HG03045 (cell line): Measurements from ENCODE around the gene SECISBP2.

Source experiments
- ATAC-seq: cut with Tn5 transposase; IDR thresholded peaks from one replicate; pipeline ENCODE4 v1.9.1; 2021; ENCODE audit warnings: mild to moderate bottlenecking, moderate library complexity; ENCODE audit not compliant: unreplicated experiment

The SECISBP2 gene

GRCh38 chr9:89346696-89347095 is 28.4 kb downstream of the SECISBP2 start:
- no peak for ATAC-seq

GRCh38 chr9:89347651-89348050 is 29.4 kb downstream of the SECISBP2 start:
- no peak for ATAC-seq

- no peak for ATAC-seq
Measured at GRCh38 chr9:89349607-89350006, 31.3 kb downstream of the SECISBP2 start.

GRCh38 chr9:89350988-89351557 is 32.8 kb downstream of the SECISBP2 start:
- no peak for ATAC-seq

- no peak for ATAC-seq
Measured at GRCh38 chr9:89351584-89352300, 33.4 kb downstream of the SECISBP2 start.

GRCh38 chr9:89352451-89352850 is 34.2 kb downstream of the SECISBP2 start:
- ATAC-seq = no peak

- ATAC-seq = no peak
Measured at GRCh38 chr9:89352874-89353649, 34.8 kb downstream of the SECISBP2 start.

GRCh38 chr9:89353989-89354388 is 35.7 kb downstream of the SECISBP2 start:
- no peak for ATAC-seq

GRCh38 chr9:89354471-89354870 is 36.2 kb downstream of the SECISBP2 start:
- ATAC-seq = no peak

GRCh38 chr9:89356782-89357181 is 38.5 kb downstream of the SECISBP2 start:
- ATAC-seq = no peak

- ATAC-seq = no peak
Measured at GRCh38 chr9:89357331-89358197, 39.3 kb downstream of the SECISBP2 start.

GRCh38 chr9:89358376-89358916 is 40.1 kb downstream of the SECISBP2 start:
- no peak for ATAC-seq

GRCh38 chr9:89358985-89359384 is 40.7 kb downstream of the SECISBP2 start:
- no peak for ATAC-seq

GRCh38 chr9:89359751-89360261 is 41.5 kb downstream of the SECISBP2 start:
- ATAC-seq = no peak

- ATAC-seq = no peak
Measured at GRCh38 chr9:89360465-89360864, 42.2 kb downstream of the SECISBP2 start.

- no peak for ATAC-seq
Measured at GRCh38 chr9:89361031-89361430, 42.7 kb downstream of the SECISBP2 start.

GRCh38 chr9:89361816-89362646 is 43.7 kb downstream of the SECISBP2 start:
- ATAC-seq = no peak

GRCh38 chr9:89362647-89363310 is 44.5 kb downstream of the SECISBP2 start:
- ATAC-seq = no peak

GRCh38 chr9:89363311-89363670 is 45.0 kb downstream of the SECISBP2 start:
- ATAC-seq = no peak
